ENCODE data around the gene ARHGEF17. TPM values are rescaled to one million over a fixed set of nuclear protein-coding genes. Genes with fewer than 3 reads are reported as not detected.

The ARHGEF17 gene
- total RNA-seq, 1 donor from 2014 or later = 77.0 TPM

- no peaks in the 10 kb centered on the region for H3K9me3 Mint-ChIP-seq (ENCODE audit: low read depth)
- H3K27ac Mint-ChIP-seq = no peak overlapping the region
- peaks cover 63% of the 10 kb centered on the region for H3K4me1 Mint-ChIP-seq (ENCODE audit: low read depth)
- no peak for TF ChIP-seq CTCF (IDR thresholded peaks at IDR 0.05; ENCODE audit: unreplicated experiment)
- no peaks in the 10 kb centered on the region for H3K27me3 Mint-ChIP-seq
- no peaks in the 10 kb centered on the region for H3K36me3 Mint-ChIP-seq (ENCODE audit: insufficient read depth)
- H3K4me3 Mint-ChIP-seq (ENCODE audit: low read depth) = no peak overlapping the region
- no peak for DNase-seq (ENCODE audit: low spot score, unreplicated experiment)
These were observed 19.8 kb downstream of the ARHGEF17 start for GRCh38 chr11:73327812-73328364.

GRCh38 chr11:73330569-73331093 lies 22.6 kb downstream of the ARHGEF17 start:
- Mint-ChIP-seq H3K27ac (peak overlapping the region; percentile 88), H3K9me3 (ENCODE audit: low read depth) (no peaks in the 10 kb centered on the region), H3K4me3 (ENCODE audit: low read depth) (no peak overlapping the region), H3K27me3 (no peaks in the 10 kb centered on the region), H3K4me1 (ENCODE audit: low read depth) (peaks cover 72% of the 10 kb centered on the region), H3K36me3 (ENCODE audit: insufficient read depth) (no peaks in the 10 kb centered on the region)
- TF ChIP-seq CTCF (IDR thresholded peaks at IDR 0.05; ENCODE audit: unreplicated experiment) = peak; percentile 46
- DNase-seq (ENCODE audit: low spot score, unreplicated experiment) = no peak

- peak; percentile 75 for DNase-seq (ENCODE audit: low spot score, unreplicated experiment)
- no peaks in the 10 kb centered on the region for H3K36me3 Mint-ChIP-seq (ENCODE audit: insufficient read depth)
- no peak for TF ChIP-seq CTCF (IDR thresholded peaks at IDR 0.05; ENCODE audit: unreplicated experiment)
- H3K9me3 Mint-ChIP-seq (ENCODE audit: low read depth) = no peaks in the 10 kb centered on the region
- no peaks in the 10 kb centered on the region for H3K27me3 Mint-ChIP-seq
- peak overlapping the region; percentile 94 for H3K27ac Mint-ChIP-seq
- H3K4me1 Mint-ChIP-seq (ENCODE audit: low read depth) = peaks cover 72% of the 10 kb centered on the region
- H3K4me3 Mint-ChIP-seq (ENCODE audit: low read depth) = peak overlapping the region; percentile 38
These were observed 23.3 kb downstream of the ARHGEF17 start for GRCh38 chr11:73331138-73331916.

GRCh38 chr11:73333173-73333572 lies 25.1 kb downstream of the ARHGEF17 start:
- DNase-seq (ENCODE audit: low spot score, unreplicated experiment) = no peak
- H3K4me3 Mint-ChIP-seq (ENCODE audit: low read depth) = no peak overlapping the region
- no peaks in the 10 kb centered on the region for H3K9me3 Mint-ChIP-seq (ENCODE audit: low read depth)
- H3K36me3 Mint-ChIP-seq (ENCODE audit: insufficient read depth) = no peaks in the 10 kb centered on the region
- TF ChIP-seq CTCF (IDR thresholded peaks at IDR 0.05; ENCODE audit: unreplicated experiment) = no peak
- peak overlapping the region; percentile 94 for H3K27ac Mint-ChIP-seq
- H3K27me3 Mint-ChIP-seq = no peaks in the 10 kb centered on the region
- peaks cover 60% of the 10 kb centered on the region for H3K4me1 Mint-ChIP-seq (ENCODE audit: low read depth)

GRCh38 chr11:73333640-73334383 lies 25.7 kb downstream of the ARHGEF17 start:
- Mint-ChIP-seq H3K36me3 (ENCODE audit: insufficient read depth) (no peaks in the 10 kb centered on the region), H3K4me3 (ENCODE audit: low read depth) (no peak overlapping the region), H3K27ac (peak overlapping the region; percentile 90), H3K9me3 (ENCODE audit: low read depth) (no peaks in the 10 kb centered on the region), H3K4me1 (ENCODE audit: low read depth) (peaks cover 54% of the 10 kb centered on the region), H3K27me3 (no peaks in the 10 kb centered on the region)
- DNase-seq (ENCODE audit: low spot score, unreplicated experiment) = no peak
- no peak for TF ChIP-seq CTCF (IDR thresholded peaks at IDR 0.05; ENCODE audit: unreplicated experiment)

Data from progenitor cell of endocrine pancreas (in vitro differentiated cells).